Measurements from ENCODE around the gene NFYC.

DNA sequence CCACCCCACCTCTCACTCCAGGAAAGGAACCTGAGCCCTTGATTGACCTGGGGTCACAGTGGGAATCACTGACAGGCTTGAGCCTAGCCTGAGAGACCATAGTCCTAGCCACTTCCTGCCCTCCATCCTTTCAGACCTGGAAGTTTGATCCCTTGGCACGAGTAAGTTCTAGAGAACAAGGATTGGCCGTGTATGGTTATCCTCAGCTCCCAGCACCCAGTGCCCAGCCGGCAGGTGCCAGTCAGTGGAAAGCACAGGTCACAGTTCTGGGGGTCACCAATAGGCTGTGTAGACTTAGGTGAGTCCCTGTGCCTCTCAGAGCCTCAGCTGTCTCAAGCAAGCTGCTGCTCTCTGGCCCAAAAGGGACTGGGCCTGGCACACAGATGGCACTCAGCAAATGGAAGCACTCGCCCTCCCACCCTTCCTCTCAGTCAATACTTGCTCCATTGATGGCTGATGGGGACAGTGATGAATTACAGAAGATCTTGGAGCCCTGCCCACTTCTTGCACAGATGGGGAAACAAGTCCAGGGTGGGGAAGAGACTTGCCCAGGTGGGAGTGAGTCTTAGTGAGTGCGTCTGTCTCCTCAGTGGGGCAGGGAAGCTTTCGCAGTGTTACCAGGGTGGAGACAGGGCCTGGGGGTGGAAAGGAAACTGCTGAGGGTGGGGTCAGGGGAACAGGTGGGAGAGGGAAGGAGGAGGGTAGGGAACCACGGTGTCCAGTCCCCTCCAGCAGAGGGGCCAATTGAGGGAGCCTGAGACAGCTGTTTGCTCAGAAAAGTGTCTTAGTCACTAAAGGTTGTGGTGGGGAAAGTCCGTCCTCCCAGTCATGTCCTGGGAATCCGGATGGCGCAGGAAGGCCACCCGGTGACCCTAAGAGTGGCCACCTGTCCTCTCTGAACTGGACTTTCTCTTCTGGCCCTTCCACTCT lies 89.4 kb downstream of the NFYC start:
- TF ChIP-seq EZH2 (IDR thresholded peaks at IDR 0.05; ENCODE audit: insufficient read depth, low read length) = no peak
- TF ChIP-seq, protein P1, sequence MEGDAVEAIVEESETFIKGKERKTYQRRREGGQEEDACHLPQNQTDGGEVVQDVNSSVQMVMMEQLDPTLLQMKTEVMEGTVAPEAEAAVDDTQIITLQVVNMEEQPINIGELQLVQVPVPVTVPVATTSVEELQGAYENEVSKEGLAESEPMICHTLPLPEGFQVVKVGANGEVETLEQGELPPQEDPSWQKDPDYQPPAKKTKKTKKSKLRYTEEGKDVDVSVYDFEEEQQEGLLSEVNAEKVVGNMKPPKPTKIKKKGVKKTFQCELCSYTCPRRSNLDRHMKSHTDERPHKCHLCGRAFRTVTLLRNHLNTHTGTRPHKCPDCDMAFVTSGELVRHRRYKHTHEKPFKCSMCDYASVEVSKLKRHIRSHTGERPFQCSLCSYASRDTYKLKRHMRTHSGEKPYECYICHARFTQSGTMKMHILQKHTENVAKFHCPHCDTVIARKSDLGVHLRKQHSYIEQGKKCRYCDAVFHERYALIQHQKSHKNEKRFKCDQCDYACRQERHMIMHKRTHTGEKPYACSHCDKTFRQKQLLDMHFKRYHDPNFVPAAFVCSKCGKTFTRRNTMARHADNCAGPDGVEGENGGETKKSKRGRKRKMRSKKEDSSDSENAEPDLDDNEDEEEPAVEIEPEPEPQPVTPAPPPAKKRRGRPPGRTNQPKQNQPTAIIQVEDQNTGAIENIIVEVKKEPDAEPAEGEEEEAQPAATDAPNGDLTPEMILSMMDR (IDR thresholded peaks at IDR 0.05; ENCODE audit: insufficient read depth, low read depth, low read length) = no peak

Measured in astrocyte (in vitro differentiated cells and primary cell).